ENCODE results near the gene GASK1A. TPM values are rescaled to one million over a fixed set of nuclear protein-coding genes. Genes with fewer than 3 reads are reported as not detected.

Gene GASK1A
- total and polyA plus RNA-seq, 2 experiments from 2014 or later: 2.6 to 11.1 TPM

DNA sequence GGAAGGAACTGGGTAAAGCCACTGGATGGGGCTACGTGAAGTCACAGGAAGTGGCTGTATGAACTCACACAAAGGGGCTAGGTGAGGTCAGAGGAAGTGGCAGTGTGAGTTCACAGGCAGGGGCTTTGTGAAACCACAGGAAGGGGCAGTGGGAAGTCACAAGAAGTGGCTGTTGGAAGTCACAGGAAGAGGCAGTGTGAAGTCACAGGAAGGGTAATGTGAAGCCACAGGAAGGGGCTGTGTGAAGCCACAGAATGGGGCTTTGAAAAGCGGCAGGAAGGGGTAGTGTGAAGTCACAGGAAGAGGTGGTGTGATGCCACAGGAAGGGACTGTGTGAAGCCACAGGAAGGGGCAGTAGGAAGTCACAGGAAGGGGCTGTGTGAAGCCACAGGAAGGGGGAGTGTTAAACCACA is 34.6 kb downstream of the GASK1A start:
- no peaks in the 10 kb centered on the region for H3K9me3 Mint-ChIP-seq

More for the DNA sequence above, 34.6 kb downstream of the GASK1A start:
- Mint-ChIP-seq H3K4me3 (no peak overlapping the region), H3K4me1 (no peaks in the 10 kb centered on the region), H3K27me3 (ENCODE audit: insufficient read depth, low read depth, poor library complexity) (no peaks in the 10 kb centered on the region), H3K27ac (no peak overlapping the region), H3K36me3 (ENCODE audit: low read depth) (no peaks in the 10 kb centered on the region; the same call in 2 of the 3 replicates)
- Histone ChIP-seq H3F3A (replicated peaks; ENCODE audit: low read depth) (no peaks in the 10 kb centered on the region), H3K27me3 (ENCODE audit: insufficient read depth) (no peaks in the 10 kb centered on the region), H3K4me2 (no peak overlapping the region), H3K36me3 (ENCODE audit: insufficient read depth) (no peaks in the 10 kb centered on the region), H3K4me1 (ENCODE audit: insufficient read depth) (no peaks in the 10 kb centered on the region), H4K20me1 (replicated peaks; ENCODE audit: insufficient read depth) (no peaks in the 10 kb centered on the region), H3K79me2 (replicated peaks; ENCODE audit: insufficient read depth) (no peaks in the 10 kb centered on the region), H3K27ac (ENCODE audit: low read depth) (no peak overlapping the region), H2AFZ (no peak overlapping the region), H3K4me3 (no peak overlapping the region), H3K9me2 (ENCODE audit: insufficient read depth) (peaks cover 7% of the 10 kb centered on the region; the same call in 1 of the 2 replicates)
- TF ChIP-seq EZH2 (IDR thresholded peaks at IDR 0.05; ENCODE audit: low read depth, unreplicated experiment) (no peak), ZNF331 (CRISPR knock-in tag; IDR thresholded peaks at IDR 0.05; ENCODE audit: low read depth) (no peak), ZNF462 (CRISPR knock-in tag; IDR thresholded peaks at IDR 0.05) (no peak), NANOG (IDR thresholded peaks at IDR 0.05; ENCODE audit: borderline replicate concordance) (no peak), CREB1 (CRISPR knock-in tag; IDR thresholded peaks at IDR 0.05; ENCODE audit: low read depth) (no peak), JUNB (IDR thresholded peaks at IDR 0.05; ENCODE audit: unreplicated experiment) (no peak), STAT1 (IDR thresholded peaks at IDR 0.05; ENCODE audit: unreplicated experiment) (no peak), CTCF (conservative IDR thresholded peaks at IDR 0.05; ENCODE audit: low read depth in 2 of 2) (no peak), POLR2AphosphoS5 (IDR thresholded peaks at IDR 0.05; ENCODE audit: low read depth) (no peak), EZH2phosphoT487 (IDR thresholded peaks at IDR 0.05; ENCODE audit: unreplicated experiment) (no peak), ZNF114 (CRISPR knock-in tag; IDR thresholded peaks at IDR 0.05) (no peak)
- TF ChIP-seq, protein P1, sequence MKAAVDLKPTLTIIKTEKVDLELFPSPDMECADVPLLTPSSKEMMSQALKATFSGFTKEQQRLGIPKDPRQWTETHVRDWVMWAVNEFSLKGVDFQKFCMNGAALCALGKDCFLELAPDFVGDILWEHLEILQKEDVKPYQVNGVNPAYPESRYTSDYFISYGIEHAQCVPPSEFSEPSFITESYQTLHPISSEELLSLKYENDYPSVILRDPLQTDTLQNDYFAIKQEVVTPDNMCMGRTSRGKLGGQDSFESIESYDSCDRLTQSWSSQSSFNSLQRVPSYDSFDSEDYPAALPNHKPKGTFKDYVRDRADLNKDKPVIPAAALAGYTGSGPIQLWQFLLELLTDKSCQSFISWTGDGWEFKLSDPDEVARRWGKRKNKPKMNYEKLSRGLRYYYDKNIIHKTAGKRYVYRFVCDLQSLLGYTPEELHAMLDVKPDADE (IDR thresholded peaks at IDR 0.05): no peak
- TF ChIP-seq, protein P2, sequence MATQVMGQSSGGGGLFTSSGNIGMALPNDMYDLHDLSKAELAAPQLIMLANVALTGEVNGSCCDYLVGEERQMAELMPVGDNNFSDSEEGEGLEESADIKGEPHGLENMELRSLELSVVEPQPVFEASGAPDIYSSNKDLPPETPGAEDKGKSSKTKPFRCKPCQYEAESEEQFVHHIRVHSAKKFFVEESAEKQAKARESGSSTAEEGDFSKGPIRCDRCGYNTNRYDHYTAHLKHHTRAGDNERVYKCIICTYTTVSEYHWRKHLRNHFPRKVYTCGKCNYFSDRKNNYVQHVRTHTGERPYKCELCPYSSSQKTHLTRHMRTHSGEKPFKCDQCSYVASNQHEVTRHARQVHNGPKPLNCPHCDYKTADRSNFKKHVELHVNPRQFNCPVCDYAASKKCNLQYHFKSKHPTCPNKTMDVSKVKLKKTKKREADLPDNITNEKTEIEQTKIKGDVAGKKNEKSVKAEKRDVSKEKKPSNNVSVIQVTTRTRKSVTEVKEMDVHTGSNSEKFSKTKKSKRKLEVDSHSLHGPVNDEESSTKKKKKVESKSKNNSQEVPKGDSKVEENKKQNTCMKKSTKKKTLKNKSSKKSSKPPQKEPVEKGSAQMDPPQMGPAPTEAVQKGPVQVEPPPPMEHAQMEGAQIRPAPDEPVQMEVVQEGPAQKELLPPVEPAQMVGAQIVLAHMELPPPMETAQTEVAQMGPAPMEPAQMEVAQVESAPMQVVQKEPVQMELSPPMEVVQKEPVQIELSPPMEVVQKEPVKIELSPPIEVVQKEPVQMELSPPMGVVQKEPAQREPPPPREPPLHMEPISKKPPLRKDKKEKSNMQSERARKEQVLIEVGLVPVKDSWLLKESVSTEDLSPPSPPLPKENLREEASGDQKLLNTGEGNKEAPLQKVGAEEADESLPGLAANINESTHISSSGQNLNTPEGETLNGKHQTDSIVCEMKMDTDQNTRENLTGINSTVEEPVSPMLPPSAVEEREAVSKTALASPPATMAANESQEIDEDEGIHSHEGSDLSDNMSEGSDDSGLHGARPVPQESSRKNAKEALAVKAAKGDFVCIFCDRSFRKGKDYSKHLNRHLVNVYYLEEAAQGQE (IDR thresholded peaks at IDR 0.05; ENCODE audit: unreplicated experiment): no peak
- ATAC-seq (no peak), DNase-seq (ENCODE audit: low spot score) (no peak)

Measured in GM23338 (cell line).